ENCODE data around the gene CTNNA3.
"Not testable (repeated sequence)": the region's sequence is repeated elsewhere in the genome, so short reads cannot be mapped to it uniquely, and the experiment has no call there.

The CTNNA3 gene

DNA sequence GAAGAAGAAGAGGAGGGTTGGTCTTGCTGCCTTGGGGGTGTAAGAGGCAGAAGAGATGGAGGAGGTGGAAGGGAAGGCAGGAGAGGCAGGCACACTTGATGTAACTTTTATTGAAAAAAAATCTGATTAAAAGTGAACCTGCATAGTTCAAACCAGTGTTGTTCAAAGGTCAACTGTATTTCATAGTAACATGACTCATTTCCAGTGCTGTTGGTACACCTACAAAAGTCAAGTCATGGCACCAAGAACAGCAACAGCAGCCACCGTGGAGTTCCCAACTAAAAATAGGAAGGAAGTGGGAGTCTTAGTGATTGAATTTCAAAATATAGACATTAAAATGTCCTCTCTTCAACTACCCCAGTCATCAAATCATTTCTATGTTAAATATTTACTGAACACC lies 88.5 kb downstream of the CTNNA3 start:
- DNase-seq (ENCODE audit: extremely low spot score, insufficient read length, low read depth) (no peak), FAIRE-seq (no peak)

DNA sequence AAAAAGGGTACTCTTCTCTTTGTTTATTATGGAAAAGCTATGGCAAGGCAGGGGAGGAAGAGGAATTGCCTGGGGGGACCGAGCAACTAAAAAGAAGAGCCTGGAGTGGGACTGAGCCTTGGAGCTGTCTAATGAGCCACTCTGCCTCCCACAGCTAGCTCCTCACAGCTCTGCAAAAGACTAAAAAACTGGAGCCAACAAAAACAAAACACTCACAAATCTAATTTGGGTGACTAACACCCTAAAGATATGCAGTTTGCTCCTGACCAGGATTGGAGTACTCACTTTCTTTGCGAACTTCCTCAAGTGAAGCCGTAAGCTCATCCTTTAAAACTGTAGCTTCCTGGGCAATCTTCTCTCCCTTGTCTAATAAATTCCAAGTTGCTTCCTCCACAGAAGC lies 89.4 kb downstream of the CTNNA3 start:
- FAIRE-seq (no peak), DNase-seq (ENCODE audit: extremely low spot score, insufficient read length, low read depth) (no peak)

DNA sequence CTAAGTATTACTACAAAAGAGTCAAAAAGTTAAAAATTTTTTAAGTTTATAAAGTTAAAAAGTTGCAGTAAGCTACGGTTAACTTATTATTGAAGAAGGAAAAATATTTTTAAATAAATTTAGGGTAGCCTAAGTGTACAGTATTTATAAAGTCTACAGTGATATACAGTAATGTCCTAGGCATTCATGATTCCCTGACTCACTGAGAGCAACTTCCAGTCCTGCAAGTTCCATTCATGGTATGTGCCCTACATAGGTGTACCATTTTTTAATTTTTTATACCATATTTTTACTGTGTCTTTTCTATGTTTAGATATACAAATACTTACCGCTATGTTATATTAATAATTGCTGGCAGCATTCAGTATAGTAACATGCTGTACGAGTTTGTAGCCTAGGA lies 92.3 kb downstream of the CTNNA3 start:
- no peak for FAIRE-seq
- no peak for DNase-seq (ENCODE audit: extremely low spot score, insufficient read length, low read depth)

DNA sequence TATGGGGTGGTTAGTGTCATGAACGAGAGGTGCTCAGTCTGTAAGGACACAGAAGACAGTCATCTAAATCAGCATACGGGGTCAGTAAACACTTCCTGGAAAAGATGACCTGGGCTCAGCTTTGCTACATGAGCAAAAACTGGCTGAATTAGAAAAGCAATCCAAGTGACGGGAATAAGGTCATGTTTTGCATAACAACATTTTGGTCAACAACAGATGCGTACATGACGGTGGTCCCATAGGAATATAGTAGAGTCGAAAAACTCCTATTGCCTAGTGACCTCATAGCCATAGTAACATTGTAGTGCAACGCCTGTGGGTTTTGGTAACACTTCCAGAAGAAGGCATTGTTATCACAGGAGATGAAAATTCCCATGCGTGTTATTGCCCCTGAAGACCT lies 92.9 kb downstream of the CTNNA3 start:
- no peak for DNase-seq (ENCODE audit: extremely low spot score, insufficient read length, low read depth)
- FAIRE-seq = no peak

DNA sequence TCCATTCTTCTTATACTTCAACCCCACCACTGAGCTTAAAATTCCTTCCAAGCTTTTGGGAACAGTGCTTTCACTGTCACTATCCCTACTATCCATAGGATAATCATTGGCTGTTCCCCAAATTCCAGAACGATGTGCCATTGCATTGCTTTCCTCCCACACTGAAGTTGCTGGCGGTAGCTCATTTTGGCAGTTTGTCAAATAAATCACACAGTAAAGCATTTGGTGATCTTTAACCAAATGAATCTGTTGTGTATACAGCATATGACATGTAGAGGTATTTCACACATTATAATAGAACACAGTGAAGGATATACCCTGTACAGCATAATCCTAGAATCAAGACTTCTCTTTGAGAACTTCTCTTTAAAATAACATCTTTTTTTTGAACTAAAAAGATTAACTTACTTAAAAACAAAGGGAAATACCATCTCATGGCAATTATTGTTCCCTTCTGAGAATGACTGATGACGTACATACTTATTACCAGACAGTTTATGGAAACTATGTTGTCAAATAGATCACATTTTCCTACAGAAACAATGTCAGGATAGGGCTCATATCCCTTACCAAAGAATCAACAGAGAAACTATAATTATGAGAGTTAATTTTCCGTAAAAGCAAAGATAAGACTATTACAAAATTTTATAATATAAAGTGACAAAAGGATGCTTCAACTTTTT lies 93.6 kb downstream of the CTNNA3 start:
- FAIRE-seq (no peak), DNase-seq (ENCODE audit: extremely low spot score, insufficient read length, low read depth) (no peak)

DNA sequence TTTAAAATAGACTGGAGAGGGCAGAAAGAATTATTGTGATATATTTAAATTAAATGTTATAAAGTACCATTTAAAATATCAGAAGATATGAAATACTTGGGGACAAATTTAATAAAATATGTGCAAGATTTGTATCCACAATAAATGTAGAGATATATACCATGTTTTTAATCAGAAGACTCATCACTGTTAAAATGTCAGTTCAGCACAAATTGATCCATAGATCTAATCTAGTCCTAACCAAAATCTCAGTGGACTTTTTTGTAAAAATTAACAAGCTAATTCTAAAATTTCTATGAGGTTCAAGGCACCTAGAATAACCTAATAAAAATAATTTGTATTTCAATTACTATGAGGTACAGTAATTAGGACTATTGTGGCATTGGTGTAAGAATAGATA lies 96.4 kb downstream of the CTNNA3 start:
- no peak for DNase-seq (ENCODE audit: extremely low spot score, insufficient read length, low read depth)
- no peak for FAIRE-seq

DNA sequence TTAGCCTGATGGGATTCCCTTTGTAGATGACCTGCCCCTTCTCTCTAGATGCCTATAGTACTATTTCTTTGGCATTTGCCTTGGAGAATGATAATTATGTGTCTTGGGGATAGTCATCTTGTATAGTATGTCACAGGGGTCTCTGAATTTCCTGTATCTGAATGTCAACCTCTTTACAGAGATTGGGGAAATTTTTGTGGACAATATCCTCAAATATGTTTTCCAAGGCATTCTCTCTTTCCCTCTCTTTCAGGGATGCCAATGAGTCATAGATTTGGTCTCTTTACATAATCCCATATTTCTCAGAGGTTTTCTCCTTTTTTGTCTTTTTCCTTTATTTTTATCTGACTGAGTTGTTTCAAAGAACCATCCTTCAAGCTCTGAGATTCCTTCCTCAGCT lies 99.4 kb downstream of the CTNNA3 start:
- FAIRE-seq = no peak

DNA sequence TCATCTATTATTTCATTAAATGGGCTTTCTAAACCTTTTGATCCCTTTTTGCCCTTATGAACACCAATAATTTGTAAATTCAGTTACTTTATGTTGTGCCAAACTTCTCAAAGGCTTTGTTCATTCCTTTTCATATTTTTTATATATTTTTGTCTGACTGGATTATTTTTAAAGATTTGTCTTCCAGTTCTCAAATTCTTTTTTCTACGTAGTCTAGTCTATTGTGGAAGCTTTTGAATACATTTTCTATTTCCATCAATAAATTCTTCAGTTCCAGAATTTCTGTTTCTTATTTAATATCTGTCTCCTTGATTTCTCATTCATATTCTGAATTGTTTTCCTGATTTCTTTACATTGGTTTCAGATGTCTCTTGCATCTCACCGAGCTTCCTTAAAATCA lies 108.2 kb downstream of the CTNNA3 start:
- DNase-seq (ENCODE audit: extremely low spot score, insufficient read length, low read depth) = no peak
- FAIRE-seq = no peak

More for the DNA sequence above, 99.4 kb downstream of the CTNNA3 start:
- no peak for DNase-seq (ENCODE audit: extremely low spot score, insufficient read length, low read depth)

DNA sequence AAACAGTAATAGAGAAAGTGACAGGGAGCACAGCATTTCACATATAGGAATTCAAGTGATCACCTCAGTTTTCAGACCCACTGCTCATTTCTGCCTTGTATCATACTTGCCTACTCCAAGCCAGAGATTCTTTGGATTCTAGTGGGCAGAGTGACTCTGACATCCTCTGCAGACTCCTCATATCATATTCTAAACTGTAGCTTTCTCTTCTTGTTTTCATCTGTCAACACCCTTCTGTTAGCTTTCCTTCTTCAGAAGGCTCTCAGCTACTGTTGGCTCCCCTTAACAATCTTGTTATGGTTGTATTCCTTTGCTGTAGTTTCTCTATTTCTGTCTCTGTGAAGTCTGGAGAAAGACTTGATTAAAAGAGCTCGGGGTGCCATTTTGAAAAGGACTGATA lies 120.5 kb downstream of the CTNNA3 start:
- no peak for DNase-seq (ENCODE audit: extremely low spot score, insufficient read length, low read depth)
- FAIRE-seq = no peak

DNA sequence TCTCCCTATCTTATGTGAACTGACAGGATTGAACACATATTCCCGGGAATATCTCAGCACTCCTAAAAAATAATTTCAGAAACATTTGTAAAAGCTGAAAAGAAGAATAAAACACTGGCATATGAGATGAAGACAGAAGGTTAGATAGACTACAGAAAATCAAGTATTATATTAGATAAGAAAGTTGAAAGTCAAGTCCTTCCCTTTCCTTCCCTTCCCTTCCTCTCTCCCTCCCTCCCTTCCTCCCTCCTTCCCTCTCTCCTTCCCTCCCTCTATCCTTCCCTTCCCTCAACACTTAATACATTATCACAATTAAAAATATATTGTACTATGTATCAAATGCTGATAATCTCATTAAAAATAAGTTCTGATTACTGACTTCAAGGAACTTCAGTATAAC lies 122.5 kb downstream of the CTNNA3 start:
- FAIRE-seq = no peak
- DNase-seq (ENCODE audit: extremely low spot score, insufficient read length, low read depth) = no peak

DNA sequence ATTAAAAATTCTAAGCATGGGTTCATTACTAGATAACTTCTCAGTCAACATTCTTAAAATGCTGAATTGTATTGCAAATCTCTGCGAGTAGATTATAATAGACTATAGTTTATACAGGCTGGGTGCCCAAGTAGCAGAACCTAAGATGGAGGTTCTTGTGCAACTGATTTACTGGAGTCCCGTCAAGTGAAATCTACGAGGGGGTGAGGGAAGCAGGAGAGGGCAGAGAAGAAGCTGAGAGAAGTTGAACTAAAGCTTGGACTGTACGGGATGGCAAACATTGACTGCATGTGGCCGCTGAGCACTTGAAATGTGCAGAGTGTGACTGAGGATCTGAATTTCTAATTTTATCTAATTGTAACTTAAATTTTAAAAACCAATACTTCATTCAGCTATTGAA lies 124.5 kb downstream of the CTNNA3 start:
- FAIRE-seq = no peak
- DNase-seq (ENCODE audit: extremely low spot score, insufficient read length, low read depth) = no peak

DNA sequence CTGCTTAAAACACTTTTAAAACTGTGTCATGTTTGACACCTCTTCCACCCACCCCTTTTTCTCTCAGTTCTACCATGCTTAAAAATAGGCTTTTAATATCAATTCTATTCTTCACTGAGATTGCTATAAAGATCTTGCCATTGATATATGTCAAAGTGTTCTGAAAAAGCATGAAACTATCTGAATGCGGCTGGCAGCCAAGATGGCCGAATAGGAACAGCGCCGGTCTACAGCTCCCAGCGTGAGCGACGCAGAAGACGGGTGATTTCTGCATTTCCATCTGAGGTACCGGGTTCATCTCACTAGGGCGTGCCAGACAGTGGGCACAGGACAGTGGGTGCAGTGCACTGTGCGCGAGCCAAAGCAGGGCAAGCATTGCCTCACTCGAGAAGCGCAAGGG lies 137.7 kb downstream of the CTNNA3 start:
- not testable (repeated sequence) for DNase-seq (ENCODE audit: extremely low spot score, insufficient read length, low read depth); FAIRE-seq

DNA sequence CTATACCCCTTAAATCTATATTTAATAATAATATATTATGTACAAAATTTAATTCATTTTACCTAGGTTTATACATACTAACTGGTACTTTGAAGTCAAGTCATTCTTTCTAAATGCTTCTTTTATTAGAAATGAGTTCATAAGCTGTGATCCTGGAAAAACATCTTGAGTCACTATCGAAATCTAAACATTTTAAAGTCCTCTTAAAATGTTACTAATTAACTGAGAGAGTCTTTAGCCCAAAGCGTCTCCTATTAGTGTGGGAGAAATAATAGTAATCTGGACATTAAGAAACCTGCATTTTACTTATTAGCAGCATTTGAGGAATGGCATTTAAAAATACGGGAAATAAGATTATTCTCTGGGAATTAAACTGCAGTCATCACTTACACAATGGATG lies 142.7 kb downstream of the CTNNA3 start:
- no peak for FAIRE-seq
- no peak for DNase-seq (ENCODE audit: extremely low spot score, insufficient read length, low read depth)

DNA sequence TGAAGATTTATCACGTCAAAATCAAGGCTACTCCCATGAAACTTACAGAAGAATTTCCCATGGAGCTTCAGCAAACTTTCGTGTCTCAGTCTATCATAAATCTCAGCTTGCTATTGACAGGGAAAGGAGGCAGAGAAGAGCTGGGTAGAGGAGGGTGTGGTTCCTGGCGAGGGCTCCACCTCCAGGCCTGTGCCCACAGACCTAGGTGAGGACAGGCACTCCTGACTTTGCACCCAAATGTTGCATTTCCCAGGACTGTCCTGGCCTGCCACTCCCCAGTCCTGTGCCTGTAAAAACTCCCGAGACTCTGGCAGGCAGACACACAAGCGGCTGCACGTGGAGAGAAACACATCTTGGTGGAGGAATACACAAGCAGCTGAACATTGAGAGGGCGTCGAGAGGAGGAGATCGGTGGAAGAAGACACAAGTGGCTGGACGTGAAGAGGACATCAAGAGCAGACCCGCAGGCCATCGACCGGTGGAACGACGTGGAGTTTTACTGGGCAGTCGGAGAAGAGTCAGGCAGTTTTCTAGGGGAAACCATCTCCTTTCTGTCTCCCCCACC lies 145.1 kb downstream of the CTNNA3 start:
- FAIRE-seq = no peak

DNA sequence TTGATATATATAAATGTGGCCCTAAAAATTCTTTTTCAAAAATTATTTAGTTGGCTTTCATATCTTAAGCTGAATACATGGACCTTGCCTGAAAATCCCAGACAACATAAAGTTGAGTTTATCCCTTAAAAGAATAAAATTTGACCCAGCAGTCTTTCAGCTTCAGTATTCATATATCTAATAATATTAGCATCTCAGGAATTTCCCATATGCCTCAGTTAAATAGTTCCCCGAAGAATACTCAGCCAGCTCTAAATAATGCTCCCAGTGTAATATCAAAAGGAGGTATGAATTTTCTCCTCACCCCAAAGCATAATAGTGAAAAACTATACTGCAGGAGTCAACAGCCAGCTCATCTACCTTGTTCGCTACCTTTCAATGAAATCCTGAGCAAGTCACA lies 145.9 kb downstream of the CTNNA3 start:
- FAIRE-seq = no peak
- DNase-seq (ENCODE audit: extremely low spot score, insufficient read length, low read depth) = no peak

More for the DNA sequence above, 145.1 kb downstream of the CTNNA3 start:
- no peak for DNase-seq (ENCODE audit: extremely low spot score, insufficient read length, low read depth)

DNA sequence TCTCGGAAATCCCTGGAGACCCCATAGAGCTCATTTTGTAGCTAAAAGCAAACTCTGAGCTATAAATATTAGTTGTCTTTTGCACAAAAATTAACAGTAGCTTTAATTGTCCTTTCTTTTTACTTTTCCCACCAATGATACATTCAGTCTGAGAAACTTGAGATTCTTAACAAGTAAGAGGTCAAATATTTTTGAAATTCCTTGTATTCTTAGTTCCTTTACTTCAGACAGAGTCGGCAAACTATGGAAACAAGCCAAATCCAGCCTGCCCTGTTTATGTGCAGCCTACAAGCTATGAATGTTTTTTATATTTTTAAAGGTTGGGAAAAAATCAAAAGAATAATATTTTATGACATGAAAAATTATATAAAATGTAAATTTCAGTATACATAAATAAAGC lies 146.6 kb downstream of the CTNNA3 start:
- FAIRE-seq (no peak), DNase-seq (ENCODE audit: extremely low spot score, insufficient read length, low read depth) (no peak)

DNA sequence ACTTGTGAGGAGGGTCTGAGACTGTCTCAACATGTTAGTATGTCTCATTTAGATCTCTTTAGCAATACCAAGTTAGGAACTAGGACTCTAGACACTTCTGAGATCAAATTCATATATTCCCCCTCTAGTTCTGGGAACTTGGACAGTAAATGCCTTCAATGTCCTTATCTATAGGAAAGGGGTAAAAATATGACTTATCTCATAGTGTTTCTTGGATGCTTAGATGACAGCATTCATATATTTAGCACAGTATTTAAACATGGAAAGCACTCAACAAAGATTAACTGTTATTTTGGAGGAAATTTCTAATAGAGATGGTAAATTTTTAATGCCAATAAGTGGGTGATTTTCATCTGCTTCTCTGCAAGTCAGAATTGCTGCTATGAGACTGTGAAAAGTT lies 154.6 kb downstream of the CTNNA3 start:
- FAIRE-seq = no peak
- DNase-seq (ENCODE audit: extremely low spot score, insufficient read length, low read depth) = no peak

DNA sequence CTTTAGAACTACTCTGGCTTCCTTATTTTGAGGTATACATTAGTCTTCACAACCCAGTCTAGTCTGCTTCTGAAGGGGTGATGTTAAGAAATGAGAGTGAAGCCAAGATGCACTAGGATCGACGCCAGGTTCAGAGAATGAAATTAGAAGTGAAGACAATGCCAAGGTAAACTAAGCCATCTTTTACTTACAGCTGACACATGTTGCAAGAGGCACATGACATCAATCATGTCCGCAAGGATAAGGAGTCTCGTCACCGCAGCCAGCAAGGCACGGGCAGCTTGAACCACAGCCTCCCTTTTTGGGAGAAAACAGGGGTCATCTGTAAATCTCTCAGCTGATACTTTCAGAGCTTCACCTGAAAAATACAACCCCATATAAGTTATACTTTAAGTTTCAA lies 156.7 kb downstream of the CTNNA3 start:
- FAIRE-seq (no peak), DNase-seq (ENCODE audit: extremely low spot score, insufficient read length, low read depth) (no peak)

DNA sequence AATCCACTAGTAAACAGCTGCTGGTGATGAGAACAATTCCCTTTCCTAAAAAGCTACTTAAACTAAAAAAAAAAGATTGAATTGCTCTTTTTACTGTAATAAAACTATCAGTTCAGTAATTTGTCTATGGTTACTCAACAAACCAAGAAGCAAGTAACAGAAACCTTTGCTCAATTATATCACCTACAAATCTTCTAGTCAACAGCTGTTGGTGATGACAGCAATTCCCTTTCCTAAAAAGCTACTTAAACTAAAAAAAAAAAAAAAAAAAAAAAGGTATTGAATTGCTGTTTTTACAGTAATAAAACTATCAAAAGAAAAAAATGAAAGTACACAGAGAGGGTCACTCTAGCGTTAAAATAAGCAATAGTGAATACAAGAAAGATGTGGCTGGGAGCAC lies 158.1 kb downstream of the CTNNA3 start:
- DNase-seq (ENCODE audit: extremely low spot score, insufficient read length, low read depth) = no peak
- no peak for FAIRE-seq

DNA sequence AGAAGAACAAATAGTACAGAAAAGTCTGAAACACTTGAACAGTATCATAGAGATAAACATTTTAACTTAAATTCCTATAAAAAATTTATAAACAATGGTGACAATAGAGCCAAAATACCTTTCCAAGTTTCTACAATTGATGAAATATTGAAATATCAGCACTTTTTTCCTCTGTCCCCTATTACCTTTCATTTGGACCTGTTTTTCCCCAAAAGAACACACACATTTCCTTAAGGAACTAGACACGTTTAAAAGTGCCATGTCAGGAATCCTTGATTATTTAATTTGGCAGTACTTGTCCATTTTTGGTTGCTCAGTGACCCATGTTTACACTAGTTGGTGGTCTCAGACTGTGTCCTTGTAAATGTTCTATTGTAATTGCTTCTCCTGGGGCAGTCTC lies 162.6 kb downstream of the CTNNA3 start:
- FAIRE-seq (no peak), DNase-seq (ENCODE audit: extremely low spot score, insufficient read length, low read depth) (no peak)

DNA sequence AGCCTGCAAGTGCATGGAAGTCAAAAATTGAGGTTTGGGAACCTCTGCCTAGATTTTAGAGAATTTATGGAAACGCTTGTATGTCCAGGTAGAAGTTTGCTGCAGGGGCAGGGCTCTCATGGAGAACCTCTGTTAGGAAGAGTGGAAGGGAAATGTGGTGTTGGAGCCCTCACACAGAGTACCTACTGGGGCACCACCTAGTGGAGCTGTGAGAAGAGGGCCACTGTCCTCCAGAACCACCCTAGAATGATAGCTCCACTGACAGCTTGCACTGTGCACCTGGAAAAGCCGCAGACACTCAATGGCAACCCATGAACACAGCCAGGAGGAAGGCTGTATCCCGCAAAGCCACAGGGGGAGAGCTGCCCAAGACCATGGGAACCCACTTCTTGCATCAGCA lies 165.0 kb downstream of the CTNNA3 start:
- not testable (repeated sequence) for DNase-seq (ENCODE audit: extremely low spot score, insufficient read length, low read depth); FAIRE-seq

DNA sequence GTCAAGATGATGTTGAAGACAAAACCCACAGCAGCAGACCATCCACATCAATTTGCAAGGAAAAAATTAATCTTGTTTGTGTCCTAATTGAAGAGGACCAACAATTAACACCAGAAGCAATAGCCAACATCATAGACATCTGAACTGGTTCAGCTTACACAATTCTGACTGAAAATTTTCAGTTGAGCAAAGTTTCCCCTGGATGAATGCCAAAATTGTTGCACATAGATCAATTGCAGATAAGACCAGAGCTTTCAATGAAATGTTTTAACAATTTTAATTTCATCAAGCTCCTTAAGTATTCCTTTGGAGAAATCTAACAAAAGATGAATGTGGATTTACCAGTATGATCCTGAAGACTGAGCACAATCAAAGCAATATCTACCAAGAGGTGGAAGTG lies 168.6 kb downstream of the CTNNA3 start:
- FAIRE-seq = no peak

More for the DNA sequence above, 168.6 kb downstream of the CTNNA3 start:
- DNase-seq (ENCODE audit: extremely low spot score, insufficient read length, low read depth) = no peak
